Measurements from ENCODE around the gene FBXO4.
"Not testable (repeated sequence)": the region's sequence is repeated elsewhere in the genome, so short reads cannot be mapped to it uniquely, and the experiment has no call there.

DNA sequence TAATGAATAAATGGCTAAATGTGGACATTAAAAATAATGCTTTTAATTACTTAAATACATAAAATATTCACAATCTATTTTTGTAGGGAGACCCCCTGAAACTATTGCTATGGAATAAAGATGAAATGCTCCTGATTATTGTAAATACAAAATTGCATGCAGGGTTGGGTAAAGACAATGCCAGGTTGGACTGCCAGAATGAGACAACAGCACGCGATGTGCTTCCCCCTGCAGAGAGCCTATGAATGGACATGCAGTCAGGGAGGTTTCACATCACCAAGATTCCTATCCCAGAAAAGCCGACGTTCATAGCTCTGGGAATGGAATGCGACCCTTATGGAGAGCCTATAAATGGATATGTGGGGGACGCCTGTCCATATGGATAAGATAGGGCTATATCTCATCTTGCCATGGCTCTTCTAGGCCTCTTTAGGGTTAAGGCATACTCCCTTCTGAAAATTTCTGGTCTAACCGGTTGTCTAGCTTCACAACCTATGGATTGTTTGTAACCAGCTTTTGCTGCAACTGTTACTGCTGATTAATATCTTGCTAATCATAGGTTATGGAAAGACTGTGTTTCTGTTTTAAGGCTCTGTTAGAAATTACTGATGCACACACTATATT, 20.4 kb downstream of the FBXO4 start:
- not testable (repeated sequence) for TF ChIP-seq CTBP1 (IDR thresholded peaks at IDR 0.05; ENCODE audit: borderline replicate concordance); SUZ12 (IDR thresholded peaks at IDR 0.05); L3MBTL2 (conservative IDR thresholded peaks at IDR 0.05)
- TF ChIP-seq, protein P1, sequence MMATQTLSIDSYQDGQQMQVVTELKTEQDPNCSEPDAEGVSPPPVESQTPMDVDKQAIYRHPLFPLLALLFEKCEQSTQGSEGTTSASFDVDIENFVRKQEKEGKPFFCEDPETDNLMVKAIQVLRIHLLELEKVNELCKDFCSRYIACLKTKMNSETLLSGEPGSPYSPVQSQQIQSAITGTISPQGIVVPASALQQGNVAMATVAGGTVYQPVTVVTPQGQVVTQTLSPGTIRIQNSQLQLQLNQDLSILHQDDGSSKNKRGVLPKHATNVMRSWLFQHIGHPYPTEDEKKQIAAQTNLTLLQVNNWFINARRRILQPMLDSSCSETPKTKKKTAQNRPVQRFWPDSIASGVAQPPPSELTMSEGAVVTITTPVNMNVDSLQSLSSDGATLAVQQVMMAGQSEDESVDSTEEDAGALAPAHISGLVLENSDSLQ (IDR thresholded peaks at IDR 0.05) = not testable (repeated sequence)
